Lower leg skin (tissue), 4 donors: ENCODE results near the gene BLOC1S6. TPM values are rescaled to one million over a fixed set of nuclear protein-coding genes. Genes with fewer than 3 reads are reported as not detected.

Experiments
- DNase-seq, 2 donors: peaks; one replicate each; pipeline ENCODE4 v3.0.0-alpha.2; 2019; ENCODE audit warnings: low spot score in 2 of 2
- H3K4me3 ChIP-seq: fragments of 200-600 bp; sonication (generic); 2 replicates; pipeline ENCODE4 v1.5.1; 2017; ENCODE audit warnings: mild to moderate bottlenecking, low read depth; ENCODE audit not compliant: poor library complexity, severe bottlenecking
- CTCF ChIP-seq, 3 donors: fragments of 450-650 bp; IDR thresholded peaks; one replicate each; pipeline ENCODE4 v1.5.1; 2016; ENCODE audit warnings: antibody characterized with exemption in 3 of 3, mild to moderate bottlenecking in 3 of 3, moderate library complexity in 2 of 3
- POLR2A ChIP-seq, 2 donors: fragments of 450-650 bp; IDR thresholded peaks; one replicate each; pipeline ENCODE4 v1.6.1; 2016 to 2017; ENCODE audit warnings: antibody characterized with exemption in 2 of 2, mild to moderate bottlenecking in 1 of 2, moderate library complexity in 1 of 2
- WGBS, 2 donors: methylation state at CpG; one replicate each; pipeline ENCODE4 v1.1.5; 2018; 5-methylcytosine and 5-hydroxymethylcytosine counted together
- intact Hi-C: fragments of 100-400 bp; cut with DNase I; formaldehyde crosslinking; loops from one replicate; pipeline ENCODE4 v1.15.0; 2023; ENCODE audit warnings: low total_unique reads
- total RNA-seq, 4 donors: library from RNA; depleted of rRNA; stranded (reverse); fragments of >200 nt; gene quantifications; one replicate each; pipeline ENCODE4 v1.1.0, GENCODE V29; 2016

BLOC1S6 gene
- total RNA-seq, 4 donors from 2014 or later = 24.5 to 32.0 (median 27.0) TPM

DNA sequence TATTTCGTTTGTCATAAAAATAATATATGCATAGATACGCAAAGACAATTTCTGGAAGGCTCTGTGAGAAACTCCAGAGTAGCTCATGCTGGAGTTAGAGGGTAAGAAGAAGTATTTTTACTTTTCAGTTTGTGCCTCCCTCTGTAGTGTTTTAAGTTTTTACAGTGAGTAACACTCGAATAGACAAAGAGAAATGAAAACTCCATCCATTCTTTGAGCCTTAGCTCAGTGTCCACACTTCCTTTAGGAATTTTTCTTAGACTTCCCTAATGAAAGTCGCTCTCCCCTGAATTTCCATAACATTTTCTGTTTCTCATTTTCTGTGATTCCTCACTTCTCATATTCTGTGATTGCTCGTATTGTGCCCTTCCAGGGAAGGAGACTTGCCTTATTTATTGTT is 2.1 kb downstream of the BLOC1S6 start:
- no peak for TF ChIP-seq POLR2A (IDR thresholded peaks at IDR 0.05)
- no peak for TF ChIP-seq CTCF (IDR thresholded peaks at IDR 0.05)
- H3K4me3 ChIP-seq = no peak overlapping the region
- WGBS, 2 donors = 62 to 69% methylated on average over 5 of the region's 5 CpGs
- DNase-seq = no peak
- intact Hi-C loops = no loop called here

DNA sequence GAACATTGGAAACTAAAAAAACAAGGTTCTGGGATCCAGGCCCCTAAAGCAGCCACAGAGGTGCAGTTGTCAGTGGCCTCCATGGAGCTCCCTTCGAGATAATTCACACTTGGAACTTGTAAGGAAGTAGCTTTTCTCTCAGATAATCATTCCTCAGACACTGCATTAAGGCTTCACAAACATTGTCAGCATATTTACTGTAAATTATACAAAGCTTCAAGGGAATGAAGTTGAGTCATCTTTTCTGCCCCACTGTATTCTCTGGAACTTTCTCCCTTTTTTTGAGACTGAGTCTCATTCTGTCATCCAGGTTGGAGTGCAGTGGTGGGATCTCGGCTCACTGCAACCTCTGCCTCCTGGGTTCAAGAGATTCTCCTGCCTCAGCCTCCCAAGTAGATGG is 7.1 kb downstream of the BLOC1S6 start:
- no peak overlapping the region for H3K4me3 ChIP-seq
- DNase-seq = no peak
- intact Hi-C loops = no loop called here
- WGBS, 2 donors = 84 to 87% methylated on average over 2 of the region's 2 CpGs
- TF ChIP-seq POLR2A (IDR thresholded peaks at IDR 0.05) (no peak), CTCF (IDR thresholded peaks at IDR 0.05) (no peak)

GRCh38 chr15:45594835-45595530 is 7.8 kb downstream of the BLOC1S6 start:
- intact Hi-C loops = no loop called here
- H3K4me3 ChIP-seq = no peak overlapping the region
- 74 to 95% methylated on average over 2 of the region's 2 CpGs for WGBS, 2 donors
- no peak for TF ChIP-seq POLR2A (IDR thresholded peaks at IDR 0.05)
- no peak for DNase-seq

DNA sequence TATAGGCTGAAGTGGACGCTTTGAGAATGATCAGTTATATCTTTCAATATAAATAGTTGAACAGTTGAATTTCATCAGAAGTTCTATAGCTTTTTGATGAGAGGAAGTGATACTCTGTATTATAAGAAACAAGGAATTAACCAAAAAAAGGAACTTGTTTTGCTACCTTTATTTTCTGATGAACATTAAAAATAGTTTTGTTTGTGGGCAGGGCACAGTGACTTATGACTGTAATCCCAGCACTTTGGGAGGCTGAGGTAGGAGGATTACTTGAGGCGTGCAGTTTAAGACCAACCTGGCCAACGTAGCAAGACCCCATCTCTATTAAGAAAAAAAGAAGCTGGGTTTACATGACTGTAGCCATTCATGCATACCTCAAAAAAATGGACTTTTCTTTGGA is 16.7 kb downstream of the BLOC1S6 start:
- no peak for DNase-seq
- 82 to 85% methylated on average over 3 of the region's 3 CpGs for WGBS, 2 donors
- intact Hi-C loops = no loop called here
- no peak for TF ChIP-seq CTCF (IDR thresholded peaks at IDR 0.05)
- TF ChIP-seq POLR2A (IDR thresholded peaks at IDR 0.05) = no peak
- H3K4me3 ChIP-seq = no peak overlapping the region

DNA sequence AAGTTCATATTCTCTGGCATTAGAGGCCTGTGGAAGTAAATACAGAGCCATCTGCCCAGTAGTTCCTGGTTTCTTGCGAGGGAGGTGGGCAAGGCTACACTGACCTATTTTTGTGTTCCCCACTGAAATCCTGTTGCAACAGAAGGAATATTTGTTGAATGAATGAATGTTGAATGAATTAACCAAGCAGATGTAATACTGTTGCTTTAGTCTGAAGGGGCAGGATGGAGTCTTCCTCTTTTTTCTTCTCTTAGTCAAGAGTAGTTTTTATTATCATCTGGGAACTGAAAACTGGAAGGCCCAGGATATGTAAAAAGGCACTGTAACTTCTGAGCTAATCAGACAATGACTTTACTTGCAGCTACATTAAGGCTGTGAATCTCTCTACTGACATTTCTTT is 17.1 kb downstream of the BLOC1S6 start:
- no peak overlapping the region for H3K4me3 ChIP-seq
- no peak for TF ChIP-seq CTCF (IDR thresholded peaks at IDR 0.05)
- no peak for TF ChIP-seq POLR2A (IDR thresholded peaks at IDR 0.05)
- WGBS, 2 donors = 69 to 71% methylated on average over 1 of the region's 1 CpG
- intact Hi-C loops = no loop called here
- DNase-seq = no peak

GRCh38 chr15:45606413-45606812 is 19.2 kb downstream of the BLOC1S6 start:
- 82 to 84% methylated on average over 3 of the region's 3 CpGs for WGBS, 2 donors
- DNase-seq = no peak
- intact Hi-C loops = no loop called here
- no peak for TF ChIP-seq CTCF (IDR thresholded peaks at IDR 0.05)
- no peak for TF ChIP-seq POLR2A (IDR thresholded peaks at IDR 0.05)
- no peak overlapping the region for H3K4me3 ChIP-seq
